GM12875 (cell line): ENCODE results near the gene ELK3.
A peak's percentile ranks its signal among the peaks of the same experiment; 100 is the strongest.

Experiments
- H3K4me3 ChIP-seq: one replicate; pipeline ENCODE4 v1.5.1; 2011; ENCODE audit warnings: low read depth, low read length, control low read depth
- CTCF ChIP-seq: IDR thresholded peaks from 2 replicates; pipeline ENCODE4 v1.5.1; 2011; ENCODE audit warnings: low read depth, mild to moderate bottlenecking, control low read depth, inconsistent platforms, low read length, moderate library complexity, borderline replicate concordance; ENCODE audit not compliant: insufficient read depth

Gene ELK3

GRCh38 chr12:96193725-96194575 lies at the start of gene ELK3:
TSS of gene ELK3 (plus strand) at chr12:96194375.
- TF ChIP-seq CTCF, result no peak
- H3K4me3 ChIP-seq, result peak within 1 kb of the TSS; percentile 61

GRCh38 chr12:96146747-96147146 lies 47.4 kb upstream of the ELK3 start:
- no peak for TF ChIP-seq CTCF
- no peak overlapping the region for H3K4me3 ChIP-seq

GRCh38 chr12:96150442-96150841 lies 43.7 kb upstream of the ELK3 start:
- H3K4me3 ChIP-seq, result no peak overlapping the region

GRCh38 chr12:96152164-96152563 lies 42.0 kb upstream of the ELK3 start:
- TF ChIP-seq CTCF, result no peak
- H3K4me3 ChIP-seq, result no peak overlapping the region

More at GRCh38 chr12:96150442-96150841, 43.7 kb upstream of the ELK3 start:
- TF ChIP-seq CTCF, result no peak

- H3K4me3 ChIP-seq, result no peak overlapping the region
- no peak for TF ChIP-seq CTCF
Measured at GRCh38 chr12:96153131-96153725, 40.9 kb upstream of the ELK3 start.

- no peak overlapping the region for H3K4me3 ChIP-seq
- no peak for TF ChIP-seq CTCF
Measured at GRCh38 chr12:96155181-96155580, 39.0 kb upstream of the ELK3 start.

- TF ChIP-seq CTCF, result no peak
- no peak overlapping the region for H3K4me3 ChIP-seq
Measured at GRCh38 chr12:96155781-96156180, 38.4 kb upstream of the ELK3 start.
